ENCODE measurements around the gene CUL9.

The CUL9 gene

GRCh38 chr6:43221046-43221972 lies 39.3 kb downstream of the CUL9 start:
- TF ChIP-seq GATA2 (IDR thresholded peaks at IDR 0.05; ENCODE audit: low read depth, low read length) (no peak), GATA3 (IDR thresholded peaks at IDR 0.05; ENCODE audit: low read depth, low read length) (no peak)

- TF ChIP-seq GATA3 (IDR thresholded peaks at IDR 0.05; ENCODE audit: low read depth, low read length) = no peak
- no peak for TF ChIP-seq GATA2 (IDR thresholded peaks at IDR 0.05; ENCODE audit: low read depth, low read length)
Observed at GRCh38 chr6:43222418-43223059, 40.5 kb downstream of the CUL9 start.

DNA sequence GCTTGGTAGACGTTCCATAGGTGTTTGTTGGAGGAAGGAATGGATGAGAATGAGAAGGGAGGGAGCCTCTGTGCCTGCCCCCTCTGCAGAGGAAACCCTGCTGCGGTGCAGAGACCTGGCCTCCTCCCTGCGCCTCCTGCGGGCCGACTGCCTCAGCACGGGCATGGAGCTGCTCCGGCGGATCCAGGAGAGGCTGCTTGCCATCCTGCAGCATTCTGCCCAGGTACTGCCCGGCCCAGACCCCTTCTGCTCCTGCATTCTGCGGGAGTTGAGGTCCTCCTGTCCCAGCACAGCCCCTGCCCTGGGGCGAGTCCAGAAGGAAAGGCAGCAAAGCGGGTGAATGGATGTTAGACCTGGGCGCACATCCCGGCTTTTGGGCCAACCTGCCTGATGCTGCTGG lies 41.2 kb downstream of the CUL9 start:
- TF ChIP-seq GATA2 (IDR thresholded peaks at IDR 0.05; ENCODE audit: low read depth, low read length) = no peak
- no peak for TF ChIP-seq GATA3 (IDR thresholded peaks at IDR 0.05; ENCODE audit: low read depth, low read length)

DNA sequence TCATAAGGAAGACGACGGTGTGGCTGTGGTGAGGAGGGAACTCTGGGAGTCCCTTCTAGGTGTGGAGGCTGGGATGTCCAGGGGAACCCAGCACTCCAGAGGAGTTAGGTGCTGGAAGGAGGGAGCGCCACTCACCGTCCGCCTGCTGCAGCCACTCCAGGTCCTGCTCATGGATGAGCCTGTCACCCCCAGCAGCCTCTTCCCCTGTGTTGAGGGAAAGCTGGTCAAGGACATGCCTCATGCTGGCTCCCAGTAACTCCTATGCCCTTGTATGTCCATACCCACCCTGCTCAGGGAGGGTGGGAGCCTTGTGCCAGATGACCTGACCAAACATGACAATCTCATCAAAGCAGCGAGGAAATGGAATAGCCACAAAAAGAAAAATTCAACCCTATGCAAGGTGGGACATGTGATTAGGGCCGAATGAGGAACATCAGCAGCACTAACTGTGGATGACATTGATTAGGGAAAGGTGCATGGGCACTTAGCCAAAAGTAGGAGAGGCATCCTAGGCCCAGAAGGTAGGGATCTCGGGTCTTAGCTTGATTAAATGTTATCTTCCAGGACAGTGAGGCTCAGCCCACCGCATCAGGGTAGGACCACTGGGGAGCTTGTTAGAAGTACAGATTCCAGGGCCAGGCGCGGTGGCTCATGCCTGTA lies 44.3 kb downstream of the CUL9 start:
- no peak for TF ChIP-seq GATA3 (IDR thresholded peaks at IDR 0.05; ENCODE audit: low read depth, low read length)
- no peak for TF ChIP-seq GATA2 (IDR thresholded peaks at IDR 0.05; ENCODE audit: low read depth, low read length)

GRCh38 chr6:43228951-43229802 lies 47.2 kb downstream of the CUL9 start, which contains the start of gene DNPH1:
Gene DNPH1 (minus strand): TSS chr6:43229481. CDS start chr6:43229456, 25 bp downstream.
- TF ChIP-seq GATA2 (IDR thresholded peaks at IDR 0.05; ENCODE audit: low read depth, low read length) (no peak), GATA3 (IDR thresholded peaks at IDR 0.05; ENCODE audit: low read depth, low read length) (no peak)

GRCh38 chr6:43229803-43230620 lies 48.0 kb downstream of the CUL9 start:
- no peak for TF ChIP-seq GATA2 (IDR thresholded peaks at IDR 0.05; ENCODE audit: low read depth, low read length)
- TF ChIP-seq GATA3 (IDR thresholded peaks at IDR 0.05; ENCODE audit: low read depth, low read length) = no peak

DNA sequence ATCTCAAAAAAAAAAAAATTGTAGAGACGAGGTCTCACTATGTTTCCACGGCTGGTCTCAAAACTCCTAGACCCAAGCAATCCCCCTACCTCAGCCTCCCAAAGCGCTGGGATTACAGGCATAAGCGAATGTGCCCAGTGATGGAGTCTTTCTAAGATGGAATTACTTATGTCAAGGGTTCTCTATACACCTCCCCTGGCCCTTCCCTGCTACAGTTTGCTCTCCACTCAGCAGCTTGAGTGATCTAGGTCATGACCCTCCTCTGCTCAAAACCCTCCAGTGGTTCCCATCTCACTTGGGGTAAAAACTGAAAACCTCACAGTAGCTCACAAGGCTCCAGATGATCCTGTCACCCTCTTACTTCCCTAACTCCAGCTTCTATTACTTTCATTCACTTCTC lies 49.1 kb downstream of the CUL9 start:
- TF ChIP-seq GATA2 (IDR thresholded peaks at IDR 0.05; ENCODE audit: low read depth, low read length) (no peak), GATA3 (IDR thresholded peaks at IDR 0.05; ENCODE audit: low read depth, low read length) (no peak)

GRCh38 chr6:43231735-43232450 lies 49.9 kb downstream of the CUL9 start:
- no peak for TF ChIP-seq GATA3 (IDR thresholded peaks at IDR 0.05; ENCODE audit: low read depth, low read length)
- no peak for TF ChIP-seq GATA2 (IDR thresholded peaks at IDR 0.05; ENCODE audit: low read depth, low read length)

DNA sequence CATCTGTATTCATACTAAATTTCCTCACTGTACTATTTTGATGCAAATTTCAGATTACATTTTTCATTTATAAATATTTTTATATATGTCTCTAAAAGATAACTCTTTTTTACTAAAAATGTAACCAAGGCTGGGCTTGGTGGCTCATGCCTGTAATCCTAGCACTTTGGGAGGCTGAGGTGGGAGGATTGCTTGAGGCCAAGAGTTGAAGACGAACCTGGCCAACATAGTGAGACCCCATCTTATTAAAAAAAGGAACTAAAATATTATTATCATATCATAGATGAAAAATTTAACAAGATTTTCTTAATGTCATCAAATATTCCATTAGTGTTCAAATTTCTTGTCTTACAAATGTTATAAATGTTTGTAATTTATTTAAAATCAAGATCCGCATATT lies 53.8 kb downstream of the CUL9 start:
- TF ChIP-seq GATA3 (IDR thresholded peaks at IDR 0.05; ENCODE audit: low read depth, low read length) (no peak), GATA2 (IDR thresholded peaks at IDR 0.05; ENCODE audit: low read depth, low read length) (no peak)

DNA sequence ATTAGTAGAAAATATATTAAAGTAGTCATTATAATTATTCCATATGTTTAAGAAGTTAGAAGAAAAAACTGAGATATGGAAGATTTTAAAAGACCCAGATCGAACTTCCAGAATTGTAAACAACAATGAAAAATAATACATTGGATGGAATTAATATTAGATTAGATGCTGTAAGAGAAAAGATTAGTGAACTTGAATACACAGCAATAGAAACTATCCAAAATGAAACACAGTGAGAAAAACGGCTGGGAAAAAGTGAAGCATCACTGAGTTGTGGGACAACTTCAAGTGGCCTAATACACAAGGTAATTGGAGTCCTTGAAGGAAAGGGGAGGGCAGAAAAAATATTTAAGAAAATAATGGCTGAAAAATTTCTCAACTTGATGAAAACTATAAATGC lies 57.1 kb downstream of the CUL9 start:
- TF ChIP-seq GATA3 (IDR thresholded peaks at IDR 0.05; ENCODE audit: low read depth, low read length) (no peak), GATA2 (IDR thresholded peaks at IDR 0.05; ENCODE audit: low read depth, low read length) (no peak)

DNA sequence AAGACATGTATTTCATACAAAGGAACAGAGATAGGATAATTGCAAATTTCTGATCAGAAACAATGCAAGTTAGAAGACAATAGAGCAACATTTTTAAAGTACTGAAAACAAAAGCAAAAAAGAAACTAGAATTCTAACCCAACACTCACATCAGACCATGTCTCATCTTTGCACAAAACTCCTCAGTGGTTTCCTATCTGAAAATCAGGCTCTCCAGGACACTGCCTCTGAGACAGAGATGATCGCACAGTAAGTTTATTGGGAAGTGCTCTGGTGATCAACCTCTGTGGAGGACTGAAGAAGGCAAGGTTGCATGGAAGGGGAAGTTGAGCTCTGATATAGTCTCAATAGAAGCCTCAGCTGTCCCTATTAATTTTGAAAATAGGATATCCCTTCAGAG lies 59.0 kb downstream of the CUL9 start:
- TF ChIP-seq GATA2 (IDR thresholded peaks at IDR 0.05; ENCODE audit: low read depth, low read length) (no peak), GATA3 (IDR thresholded peaks at IDR 0.05; ENCODE audit: low read depth, low read length) (no peak)

DNA sequence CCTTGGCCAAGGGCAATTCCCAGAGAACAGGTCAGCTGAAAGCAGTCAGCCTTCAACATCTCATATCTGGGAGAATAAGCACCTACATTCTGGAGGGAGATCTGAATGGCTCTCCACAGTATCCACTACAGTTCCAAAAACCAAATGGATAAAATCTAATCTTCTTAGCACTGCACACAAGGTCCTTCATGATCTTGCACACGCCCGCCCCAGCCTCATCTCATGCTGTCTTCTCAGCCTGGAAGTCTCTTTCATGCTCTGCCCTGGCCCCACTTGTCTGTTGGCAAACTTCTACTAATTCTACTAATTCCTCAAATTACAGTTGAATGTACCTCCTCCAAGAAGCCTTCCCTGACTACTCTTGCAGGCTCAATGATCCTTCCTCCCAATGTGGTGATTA lies 59.5 kb downstream of the CUL9 start:
- no peak for TF ChIP-seq GATA2 (IDR thresholded peaks at IDR 0.05; ENCODE audit: low read depth, low read length)
- no peak for TF ChIP-seq GATA3 (IDR thresholded peaks at IDR 0.05; ENCODE audit: low read depth, low read length)
